CD14-positive monocyte (primary cell): ENCODE measurements around the gene EXD3. TPM values are rescaled to one million over a fixed set of nuclear protein-coding genes. Genes with fewer than 3 reads are reported as not detected.
A peak's percentile ranks its signal among the peaks of the same experiment; 100 is the strongest.
"Not testable (repeated sequence)": the region's sequence is repeated elsewhere in the genome, so short reads cannot be mapped to it uniquely, and the experiment has no call there.

Experiments used
- DNase-seq, 3 donors: peaks; one replicate each; pipeline ENCODE4 v3.0.0-alpha.2; 2011 to 2022
- H2AFZ ChIP-seq: 2 replicates; pipeline ENCODE4 v1.6.0; 2012; ENCODE audit warnings: mild to moderate bottlenecking, low read depth, low read length, inconsistent platforms; ENCODE audit not compliant: insufficient read depth, poor library complexity, severe bottlenecking
- H3K27ac ChIP-seq, 2 donors: 1 replicate in 1 of 2; 2 replicates in 1 of 2; pipeline ENCODE4 v1.5.1; 2012 to 2013; ENCODE audit warnings: low read length in 2 of 2, control low read depth in 1 of 2, inconsistent platforms in 1 of 2, low read depth in 1 of 2, mild to moderate bottlenecking in 1 of 2
- H3K27me3 ChIP-seq, 2 donors: one replicate each; pipeline versions ENCODE4 v1.6.0 to v1.6.1; 2011 to 2013; ENCODE audit warnings: low read length in 2 of 2; ENCODE audit not compliant: control insufficient read depth in 2 of 2, insufficient read depth in 2 of 2
- H3K36me3 ChIP-seq, 2 donors: replicated peaks in 1 of 2; 1 replicate in 1 of 2; 2 replicates in 1 of 2; pipeline versions ENCODE4 v1.5.1 to v1.6.1; 2012 to 2013; ENCODE audit warnings: low read length in 2 of 2, control low read depth in 1 of 2, inconsistent platforms in 1 of 2, mild to moderate bottlenecking in 1 of 2; ENCODE audit not compliant: insufficient read depth in 2 of 2, control insufficient read depth in 1 of 2
- H3K4me1 ChIP-seq, 2 donors: 1 replicate in 1 of 2; 2 replicates in 1 of 2; pipeline versions ENCODE4 v1.5.1 to v1.6.1; 2012 to 2013; ENCODE audit warnings: low read length in 2 of 2, control low read depth in 1 of 2, inconsistent platforms in 1 of 2, mild to moderate bottlenecking in 1 of 2, moderate library complexity in 1 of 2; ENCODE audit not compliant: insufficient read depth in 2 of 2, control insufficient read depth in 1 of 2
- H3K4me2 ChIP-seq: replicated peaks from 2 replicates; pipeline ENCODE3; 2012; ENCODE audit warnings: low read length, moderate library complexity, mild to moderate bottlenecking; ENCODE audit not compliant: poor library complexity, severe bottlenecking; ENCODE audit errors: extremely low read depth
- H3K4me3 ChIP-seq, 3 experiments: fragments of 200-600 bp in 1 of 3; sonication (generic) in 1 of 3; replicated peaks in 1 of 3; 1 replicate in 2 of 3; 2 replicates in 1 of 3; pipeline ENCODE4 v1.5.1; 2011 to 2013; ENCODE audit warnings: low read length in 3 of 3, mild to moderate bottlenecking in 3 of 3, control low read depth in 2 of 3, low read depth in 2 of 3, inconsistent platforms in 1 of 3, moderate library complexity in 1 of 3
- H3K79me2 ChIP-seq: 2 replicates; pipeline ENCODE4 v1.6.0; 2012; ENCODE audit warnings: mild to moderate bottlenecking, control low read depth, inconsistent platforms, low read length, moderate library complexity; ENCODE audit not compliant: insufficient read depth
- H3K9ac ChIP-seq: 2 replicates; pipeline ENCODE4 v1.6.0; 2017; ENCODE audit warnings: low read length, mild to moderate bottlenecking; ENCODE audit not compliant: insufficient read depth, poor library complexity, severe bottlenecking
- H3K9me3 ChIP-seq, 2 donors: replicated peaks in 1 of 2; 1 replicate in 1 of 2; 2 replicates in 1 of 2; pipeline versions ENCODE4 v1.5.1 to v1.6.1; 2012 to 2013; ENCODE audit warnings: low read length in 2 of 2, control low read depth in 1 of 2; ENCODE audit not compliant: control insufficient read depth in 1 of 2, insufficient read depth in 1 of 2
- H4K20me1 ChIP-seq: 2 replicates; pipeline ENCODE4 v1.6.0; 2012; ENCODE audit warnings: mild to moderate bottlenecking, low read length, control low read depth, moderate library complexity; ENCODE audit not compliant: insufficient read depth
- H3K27ac Mint-ChIP-seq, 7 donors: one replicate each; pipeline ENCODE4 v1.8.0; 2020; ENCODE audit warnings: mild to moderate bottlenecking in 7 of 7, mixed read lengths in 7 of 7, moderate library complexity in 6 of 7, inconsistent platforms in 2 of 7
- H3K27me3 Mint-ChIP-seq, 3 donors: one replicate each; pipeline ENCODE4 v1.8.0; 2021 to 2022; ENCODE audit warnings: low read depth in 3 of 3, mild to moderate bottlenecking in 3 of 3, mixed read lengths in 3 of 3, moderate library complexity in 3 of 3, inconsistent platforms in 1 of 3
- H3K36me3 Mint-ChIP-seq, 2 donors: one replicate each; pipeline ENCODE4 v1.8.0; 2020; ENCODE audit warnings: mixed read lengths in 2 of 2, inconsistent platforms in 1 of 2, mild to moderate bottlenecking in 1 of 2
- H3K4me1 Mint-ChIP-seq: one replicate; pipeline ENCODE4 v1.8.0; 2020; ENCODE audit warnings: mild to moderate bottlenecking, mixed read lengths
- H3K4me3 Mint-ChIP-seq, 2 donors: one replicate each; pipeline ENCODE4 v1.8.0; 2020; ENCODE audit warnings: mild to moderate bottlenecking in 2 of 2, mixed read lengths in 2 of 2, moderate library complexity in 1 of 2
- H3K9me3 Mint-ChIP-seq, 7 donors: one replicate each; pipeline ENCODE4 v1.8.0; 2020 to 2022; ENCODE audit warnings: mixed read lengths in 7 of 7, mild to moderate bottlenecking in 6 of 7, moderate library complexity in 6 of 7, inconsistent platforms in 2 of 7
- WGBS: methylation state at CpG from one replicate; pipeline ENCODE4 v1.1.5; 2013; ENCODE audit warnings: missing lambda C conversion rate; ENCODE audit not compliant: insufficient coverage; 5-methylcytosine and 5-hydroxymethylcytosine counted together
- intact Hi-C, 2 donors: fragments of 100-400 bp; cut with micrococcal nuclease; formaldehyde crosslinking; loops; one replicate each; pipeline versions ENCODE4 v1.15.0 to v1.15.1; 2023
- polyA plus RNA-seq, 3 donors: library from polyadenylated mRNA; depleted of rRNA in 1 of 3; unstranded in 2 of 3; stranded (reverse) in 1 of 3; fragments of 300-500 nt in 2 of 3; fragments of >200 nt in 1 of 3; fragmentation: Illumina TruSeq in 2 of 3; gene quantifications; 1 replicate in 2 of 3; 2 replicates in 1 of 3; pipeline ENCODE4 v1.2.3, GENCODE V29; 2012 to 2021
- TF ChIP-seq, protein P1 (sequence below): fragments of 200-600 bp; IDR thresholded peaks from one replicate; pipeline ENCODE4 v1.8.0; 2022; ENCODE audit warnings: antibody characterized with exemption, mild to moderate bottlenecking

EXD3 gene
- polyA plus RNA-seq, 3 donors: 2.0 to 10.8 (median 3.0) TPM

DNA sequence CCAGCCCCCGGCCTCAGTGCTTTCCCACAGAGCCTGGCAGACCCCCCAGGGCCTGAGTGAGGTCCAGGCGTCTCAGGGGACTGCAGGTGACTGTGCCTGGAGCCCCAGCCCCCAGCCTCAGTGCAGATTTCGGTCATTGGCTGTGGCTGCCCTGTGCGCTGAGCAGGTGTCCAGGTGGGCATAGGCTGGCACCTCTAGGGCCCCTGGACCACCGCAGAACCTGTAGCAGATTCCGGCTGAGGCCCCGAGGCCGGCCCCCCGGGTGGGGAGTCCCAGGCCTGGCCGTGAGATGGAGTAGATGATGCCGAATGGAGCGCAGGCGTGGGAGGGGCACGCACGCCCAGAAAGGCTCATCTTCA, 12.1 kb downstream of the EXD3 start:
- H3K9ac ChIP-seq: peak overlapping the region; percentile 21
- peaks cover 28 to 66% (median 41%) of the 10 kb centered on the region in 3 donors for H3K27me3 Mint-ChIP-seq
- H3K4me1 ChIP-seq: peaks cover 22 to 24% of the 10 kb centered on the region in 2 donors
- no peak overlapping the region for H3K27ac ChIP-seq
- TF ChIP-seq, protein P1, sequence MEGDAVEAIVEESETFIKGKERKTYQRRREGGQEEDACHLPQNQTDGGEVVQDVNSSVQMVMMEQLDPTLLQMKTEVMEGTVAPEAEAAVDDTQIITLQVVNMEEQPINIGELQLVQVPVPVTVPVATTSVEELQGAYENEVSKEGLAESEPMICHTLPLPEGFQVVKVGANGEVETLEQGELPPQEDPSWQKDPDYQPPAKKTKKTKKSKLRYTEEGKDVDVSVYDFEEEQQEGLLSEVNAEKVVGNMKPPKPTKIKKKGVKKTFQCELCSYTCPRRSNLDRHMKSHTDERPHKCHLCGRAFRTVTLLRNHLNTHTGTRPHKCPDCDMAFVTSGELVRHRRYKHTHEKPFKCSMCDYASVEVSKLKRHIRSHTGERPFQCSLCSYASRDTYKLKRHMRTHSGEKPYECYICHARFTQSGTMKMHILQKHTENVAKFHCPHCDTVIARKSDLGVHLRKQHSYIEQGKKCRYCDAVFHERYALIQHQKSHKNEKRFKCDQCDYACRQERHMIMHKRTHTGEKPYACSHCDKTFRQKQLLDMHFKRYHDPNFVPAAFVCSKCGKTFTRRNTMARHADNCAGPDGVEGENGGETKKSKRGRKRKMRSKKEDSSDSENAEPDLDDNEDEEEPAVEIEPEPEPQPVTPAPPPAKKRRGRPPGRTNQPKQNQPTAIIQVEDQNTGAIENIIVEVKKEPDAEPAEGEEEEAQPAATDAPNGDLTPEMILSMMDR: no peak
- H3K36me3 ChIP-seq: no peaks in the 10 kb centered on the region
- no peak overlapping the region for H3K4me2 ChIP-seq
- no peaks in the 10 kb centered on the region for H3K9me3 ChIP-seq
- peaks cover 7% of the 10 kb centered on the region in 2 donors for H3K36me3 Mint-ChIP-seq
- intact Hi-C loops: no loop called here
- H3K4me1 Mint-ChIP-seq: peaks cover 18% of the 10 kb centered on the region
- peaks cover 53% of the 10 kb centered on the region for H4K20me1 ChIP-seq
- H3K4me3 ChIP-seq: no peak overlapping the region
- 86% methylated on average over 10 of the region's 15 CpGs for WGBS
- no peak overlapping the region for H3K27ac Mint-ChIP-seq
- DNase-seq: no peak
- H3K27me3 ChIP-seq: peaks cover 9 to 39% of the 10 kb centered on the region in 2 donors
- no peak overlapping the region for H3K4me3 Mint-ChIP-seq
- H3K79me2 ChIP-seq: peaks cover 5% of the 10 kb centered on the region
- no peak overlapping the region for H2AFZ ChIP-seq
- peaks cover 0 to 4% (median 0%) of the 10 kb centered on the region in 7 donors for H3K9me3 Mint-ChIP-seq

DNA sequence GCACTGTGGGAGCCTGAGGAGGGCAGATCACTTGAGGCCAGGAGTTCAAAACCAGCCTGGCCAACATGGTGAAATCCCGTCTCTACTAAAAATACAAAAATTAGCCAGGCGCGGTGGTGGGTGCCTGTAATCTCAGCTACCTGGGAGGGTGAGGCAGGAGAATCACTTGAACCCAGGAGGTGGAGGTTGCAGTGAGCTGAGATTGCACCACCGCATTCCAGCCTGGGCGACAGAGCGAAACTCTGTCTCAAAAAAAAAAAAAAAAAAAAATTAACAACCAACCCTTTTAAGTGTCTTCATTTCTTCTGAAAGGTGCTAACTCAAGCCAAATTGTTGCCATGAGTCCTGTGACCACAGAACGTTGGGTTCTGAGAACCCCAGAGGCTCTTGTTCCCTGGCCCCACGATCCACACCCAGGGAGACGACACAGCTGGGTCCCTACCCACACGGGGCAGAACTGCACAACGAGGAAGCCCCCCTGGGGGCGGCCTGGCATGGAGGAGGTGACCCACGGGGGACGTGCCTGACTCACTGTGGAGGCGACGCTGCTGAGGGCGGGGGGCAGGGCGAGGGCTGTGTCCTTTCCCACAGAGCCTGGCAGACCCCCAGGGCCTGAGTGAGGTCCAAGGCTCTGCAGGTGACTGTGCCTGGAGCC, 12.6 kb downstream of the EXD3 start:
- H3K27ac Mint-ChIP-seq, intact Hi-C loops: not testable (repeated sequence)

More for the DNA sequence above, 12.6 kb downstream of the EXD3 start:
- H3K79me2 ChIP-seq, H3K9me3 ChIP-seq, H2AFZ ChIP-seq, H3K4me3 ChIP-seq, H3K27ac ChIP-seq, H3K36me3 Mint-ChIP-seq, H3K9me3 Mint-ChIP-seq, H3K4me2 ChIP-seq, H3K9ac ChIP-seq, DNase-seq, H3K36me3 ChIP-seq: not testable (repeated sequence)
- peaks cover 22 to 24% of the 10 kb centered on the region in 2 donors for H3K4me1 ChIP-seq
- peaks cover 52% of the 10 kb centered on the region for H4K20me1 ChIP-seq
- Mint-ChIP-seq H3K27me3 (peaks cover 33 to 71% (median 44%) of the 10 kb centered on the region in 3 donors), H3K4me1 (peaks cover 21% of the 10 kb centered on the region), H3K4me3 (peak overlapping the region in 1 of 2 donors; percentile 51)
- 57% methylated on average over 12 of the region's 18 CpGs for WGBS
- peaks cover 9 to 39% of the 10 kb centered on the region in 2 donors for H3K27me3 ChIP-seq
